Measurements from ENCODE around the gene PRKCZ.

DNA sequence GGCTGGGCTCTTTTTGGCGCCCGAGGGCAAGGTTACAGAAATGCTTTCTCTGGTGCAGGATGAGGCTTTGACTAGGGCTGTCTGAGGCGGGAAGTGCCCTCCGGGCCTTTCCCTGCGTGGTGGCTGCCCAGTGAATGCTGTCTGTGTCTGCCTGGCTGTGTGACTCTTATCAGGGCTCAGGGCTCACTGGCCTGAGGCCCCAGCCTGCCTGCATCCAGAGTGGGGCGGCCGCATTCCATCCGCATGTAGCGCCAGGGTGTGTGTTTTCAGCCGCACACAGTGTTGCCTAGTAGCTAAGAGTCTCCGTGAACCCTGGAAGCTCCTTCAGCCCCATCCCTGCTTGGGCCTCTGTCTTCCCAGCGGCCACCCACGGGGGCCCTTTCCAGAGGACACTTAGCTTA is 85.2 kb downstream of the PRKCZ start:
- TF ChIP-seq CTCF (conservative IDR thresholded peaks at IDR 0.05; ENCODE audit: low read depth in 2 of 2) (no peak), ZNF331 (CRISPR knock-in tag; IDR thresholded peaks at IDR 0.05; ENCODE audit: low read depth) (no peak), POLR2AphosphoS5 (IDR thresholded peaks at IDR 0.05; ENCODE audit: low read depth) (no peak), EZH2 (IDR thresholded peaks at IDR 0.05; ENCODE audit: low read depth, unreplicated experiment) (no peak), EZH2phosphoT487 (IDR thresholded peaks at IDR 0.05; ENCODE audit: unreplicated experiment) (no peak), CREB1 (CRISPR knock-in tag; IDR thresholded peaks at IDR 0.05; ENCODE audit: low read depth) (no peak), ZNF114 (CRISPR knock-in tag; IDR thresholded peaks at IDR 0.05) (no peak), JUNB (IDR thresholded peaks at IDR 0.05; ENCODE audit: unreplicated experiment) (no peak)
- TF ChIP-seq, protein P1, sequence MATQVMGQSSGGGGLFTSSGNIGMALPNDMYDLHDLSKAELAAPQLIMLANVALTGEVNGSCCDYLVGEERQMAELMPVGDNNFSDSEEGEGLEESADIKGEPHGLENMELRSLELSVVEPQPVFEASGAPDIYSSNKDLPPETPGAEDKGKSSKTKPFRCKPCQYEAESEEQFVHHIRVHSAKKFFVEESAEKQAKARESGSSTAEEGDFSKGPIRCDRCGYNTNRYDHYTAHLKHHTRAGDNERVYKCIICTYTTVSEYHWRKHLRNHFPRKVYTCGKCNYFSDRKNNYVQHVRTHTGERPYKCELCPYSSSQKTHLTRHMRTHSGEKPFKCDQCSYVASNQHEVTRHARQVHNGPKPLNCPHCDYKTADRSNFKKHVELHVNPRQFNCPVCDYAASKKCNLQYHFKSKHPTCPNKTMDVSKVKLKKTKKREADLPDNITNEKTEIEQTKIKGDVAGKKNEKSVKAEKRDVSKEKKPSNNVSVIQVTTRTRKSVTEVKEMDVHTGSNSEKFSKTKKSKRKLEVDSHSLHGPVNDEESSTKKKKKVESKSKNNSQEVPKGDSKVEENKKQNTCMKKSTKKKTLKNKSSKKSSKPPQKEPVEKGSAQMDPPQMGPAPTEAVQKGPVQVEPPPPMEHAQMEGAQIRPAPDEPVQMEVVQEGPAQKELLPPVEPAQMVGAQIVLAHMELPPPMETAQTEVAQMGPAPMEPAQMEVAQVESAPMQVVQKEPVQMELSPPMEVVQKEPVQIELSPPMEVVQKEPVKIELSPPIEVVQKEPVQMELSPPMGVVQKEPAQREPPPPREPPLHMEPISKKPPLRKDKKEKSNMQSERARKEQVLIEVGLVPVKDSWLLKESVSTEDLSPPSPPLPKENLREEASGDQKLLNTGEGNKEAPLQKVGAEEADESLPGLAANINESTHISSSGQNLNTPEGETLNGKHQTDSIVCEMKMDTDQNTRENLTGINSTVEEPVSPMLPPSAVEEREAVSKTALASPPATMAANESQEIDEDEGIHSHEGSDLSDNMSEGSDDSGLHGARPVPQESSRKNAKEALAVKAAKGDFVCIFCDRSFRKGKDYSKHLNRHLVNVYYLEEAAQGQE (IDR thresholded peaks at IDR 0.05; ENCODE audit: unreplicated experiment) = no peak
- TF ChIP-seq, protein P2, sequence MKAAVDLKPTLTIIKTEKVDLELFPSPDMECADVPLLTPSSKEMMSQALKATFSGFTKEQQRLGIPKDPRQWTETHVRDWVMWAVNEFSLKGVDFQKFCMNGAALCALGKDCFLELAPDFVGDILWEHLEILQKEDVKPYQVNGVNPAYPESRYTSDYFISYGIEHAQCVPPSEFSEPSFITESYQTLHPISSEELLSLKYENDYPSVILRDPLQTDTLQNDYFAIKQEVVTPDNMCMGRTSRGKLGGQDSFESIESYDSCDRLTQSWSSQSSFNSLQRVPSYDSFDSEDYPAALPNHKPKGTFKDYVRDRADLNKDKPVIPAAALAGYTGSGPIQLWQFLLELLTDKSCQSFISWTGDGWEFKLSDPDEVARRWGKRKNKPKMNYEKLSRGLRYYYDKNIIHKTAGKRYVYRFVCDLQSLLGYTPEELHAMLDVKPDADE (IDR thresholded peaks at IDR 0.05) = no peak
